T-helper 9 cell (primary cell): ENCODE measurements around the gene PEX26.
"Not testable (repeated sequence)": the region's sequence is repeated elsewhere in the genome, so short reads cannot be mapped to it uniquely, and the experiment has no call there.

Source experiments
- DNase-seq: peaks from one replicate; pipeline ENCODE4 v3.0.0-alpha.2; 2020

The PEX26 gene

GRCh38 chr22:18071968-18072310 is 5.9 kb upstream of the PEX26 start:
- no peak for DNase-seq

- no peak for DNase-seq
Measured at GRCh38 chr22:18073467-18073866, 4.3 kb upstream of the PEX26 start.

- DNase-seq, result not testable (repeated sequence)
Measured at GRCh38 chr22:18073927-18074326, 3.9 kb upstream of the PEX26 start.

- no peak for DNase-seq
Measured at GRCh38 chr22:18075101-18075719, 2.6 kb upstream of the PEX26 start.

- peak; percentile 19 for DNase-seq
Measured at GRCh38 chr22:18075720-18076497, 1.9 kb upstream of the PEX26 start.

- DNase-seq, result no peak
Measured at GRCh38 chr22:18077087-18077638, 627 bp upstream of the PEX26 start.

- peak; percentile 17 for DNase-seq
Measured at GRCh38 chr22:18078329-18079041, 695 bp downstream of the PEX26 start.

- DNase-seq, result no peak
Measured at GRCh38 chr22:18079706-18080233, 2.0 kb downstream of the PEX26 start.

- no peak for DNase-seq
Measured at GRCh38 chr22:18081416-18081815, 3.6 kb downstream of the PEX26 start.

- no peak for DNase-seq
Measured at GRCh38 chr22:18082467-18082866, 4.7 kb downstream of the PEX26 start.

- DNase-seq, result no peak
Measured at GRCh38 chr22:18083406-18083805, 5.6 kb downstream of the PEX26 start.

GRCh38 chr22:18085188-18085587 is 7.4 kb downstream of the PEX26 start:
- no peak for DNase-seq

GRCh38 chr22:18087350-18087855 is 9.6 kb downstream of the PEX26 start:
- DNase-seq, result no peak

GRCh38 chr22:18088825-18089568 is 11.2 kb downstream of the PEX26 start:
- DNase-seq, result peak; percentile 15

- no peak for DNase-seq
Measured at GRCh38 chr22:18090286-18090685, 12.5 kb downstream of the PEX26 start.

GRCh38 chr22:18091478-18091877 is 13.7 kb downstream of the PEX26 start:
- no peak for DNase-seq

- peak; percentile 32 for DNase-seq
Measured at GRCh38 chr22:18091916-18092526, 14.2 kb downstream of the PEX26 start.

- no peak for DNase-seq
Measured at GRCh38 chr22:18093661-18094060, 15.9 kb downstream of the PEX26 start.

GRCh38 chr22:18095101-18095805 is 17.5 kb downstream of the PEX26 start:
- no peak for DNase-seq

- no peak for DNase-seq
Measured at GRCh38 chr22:18096823-18097222, 19.0 kb downstream of the PEX26 start.

GRCh38 chr22:18100781-18101180 is 23.0 kb downstream of the PEX26 start:
- DNase-seq, result no peak
